Measurements from ENCODE around the gene IKZF3.
"Not testable (repeated sequence)": the region's sequence is repeated elsewhere in the genome, so short reads cannot be mapped to it uniquely, and the experiment has no call there.

Gene IKZF3
- 0 to 0.31 (median 0.10) reads per million in 18 experiments for total RNA-seq

DNA sequence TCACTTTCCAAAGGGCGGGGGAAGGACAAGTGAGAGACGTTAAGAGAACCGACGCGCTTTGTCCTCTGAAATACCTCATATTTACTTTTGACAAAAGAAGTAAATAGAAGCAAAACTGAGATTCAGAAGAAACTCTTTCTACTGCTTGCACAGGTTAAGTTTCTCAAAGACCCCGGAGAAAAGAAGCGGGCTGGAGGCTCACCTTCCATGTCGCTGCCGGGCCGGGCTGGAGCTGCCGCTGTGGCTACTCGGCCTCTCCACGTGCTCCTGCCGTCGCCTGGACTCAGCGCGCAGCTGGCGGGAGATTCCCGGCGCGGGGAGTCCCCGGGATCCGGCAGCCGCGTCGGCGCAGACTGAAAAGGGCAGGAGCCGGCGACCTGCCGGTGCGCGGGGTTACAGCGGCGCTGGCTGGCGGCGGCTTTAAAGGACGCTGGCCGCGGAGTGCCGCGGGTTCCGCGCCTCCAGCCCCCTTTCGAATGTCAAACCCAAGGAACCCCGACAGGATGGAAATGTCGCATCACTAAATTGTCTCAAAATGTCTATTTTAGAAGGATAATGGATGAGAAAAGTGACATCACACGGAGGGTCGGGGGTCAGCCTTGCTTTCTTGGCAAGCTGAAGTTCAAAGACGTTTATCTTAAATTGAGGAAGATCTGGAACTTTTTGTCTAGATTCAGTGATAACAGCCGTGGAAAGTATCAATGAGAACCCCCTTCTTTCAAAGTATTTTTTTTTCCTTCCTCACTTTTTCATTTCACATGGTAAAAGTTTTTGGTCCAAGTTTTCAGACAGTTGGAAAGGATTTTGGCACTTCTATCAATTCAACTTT is at the start of gene IKZF3:
Gene IKZF3 (minus strand): TSS at position 395 of the 829 bp plus-strand sequence. CDS start 186 bp downstream, at position 209.
- DNase-seq, result peak in 1 of 2 donors; percentile 43

DNA sequence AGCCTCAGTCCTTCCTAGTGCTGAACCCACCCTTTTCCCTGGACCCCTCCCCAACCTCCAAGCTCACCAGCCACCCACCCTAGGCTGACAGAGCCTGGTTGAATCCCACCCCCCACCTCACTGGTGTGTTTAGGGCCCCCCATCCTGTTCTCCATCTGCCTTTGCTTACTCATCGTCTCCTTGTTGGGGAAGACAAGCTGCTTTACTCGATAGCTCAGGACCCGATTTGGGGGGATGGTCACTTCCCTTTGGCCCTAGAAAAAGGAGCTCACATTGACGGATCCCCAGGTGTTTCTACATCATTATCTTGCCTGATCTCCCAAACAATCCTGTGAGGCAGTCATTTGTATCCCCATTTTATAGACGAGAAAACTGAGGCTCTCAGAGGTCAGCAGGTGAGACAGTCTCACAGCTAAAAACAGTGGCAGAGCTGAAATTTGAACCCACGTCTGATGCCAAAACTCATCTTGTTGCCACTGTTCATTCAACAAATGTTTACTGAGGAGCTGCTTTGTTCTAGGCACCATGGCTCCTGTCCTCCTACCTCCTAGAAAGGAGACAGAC is 44.8 kb upstream of the IKZF3 start:
- DNase-seq, result no peak

GRCh38 chr17:39904990-39905288 is 40.8 kb upstream of the IKZF3 start:
- no peak for DNase-seq

- no peak for DNase-seq
Measured at GRCh38 chr17:39903158-39903884, 39.2 kb upstream of the IKZF3 start.

- not testable (repeated sequence) for DNase-seq
Measured at GRCh38 chr17:39902027-39902426, 37.9 kb upstream of the IKZF3 start.

DNA sequence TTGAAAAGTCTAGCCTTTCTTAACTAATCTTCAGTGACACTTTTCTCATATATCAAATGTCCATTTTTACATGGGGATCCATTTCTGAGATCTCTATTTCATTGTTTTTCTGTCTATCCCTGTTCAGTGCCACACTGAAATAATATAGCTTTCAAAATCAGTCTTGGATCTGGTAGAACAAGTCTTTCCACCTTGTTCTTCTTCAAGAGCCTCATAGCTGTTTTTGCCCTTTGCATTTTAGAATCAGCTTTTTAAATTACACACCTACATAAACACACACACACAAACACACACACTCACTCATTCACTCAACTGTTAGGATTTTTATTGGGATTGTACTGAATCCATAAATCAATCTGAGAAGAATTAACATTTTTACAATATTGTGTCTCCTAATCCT is 35.1 kb upstream of the IKZF3 start:
- DNase-seq, result no peak

- DNase-seq, result no peak
Measured at GRCh38 chr17:39898088-39898487, 34.0 kb upstream of the IKZF3 start.

DNA sequence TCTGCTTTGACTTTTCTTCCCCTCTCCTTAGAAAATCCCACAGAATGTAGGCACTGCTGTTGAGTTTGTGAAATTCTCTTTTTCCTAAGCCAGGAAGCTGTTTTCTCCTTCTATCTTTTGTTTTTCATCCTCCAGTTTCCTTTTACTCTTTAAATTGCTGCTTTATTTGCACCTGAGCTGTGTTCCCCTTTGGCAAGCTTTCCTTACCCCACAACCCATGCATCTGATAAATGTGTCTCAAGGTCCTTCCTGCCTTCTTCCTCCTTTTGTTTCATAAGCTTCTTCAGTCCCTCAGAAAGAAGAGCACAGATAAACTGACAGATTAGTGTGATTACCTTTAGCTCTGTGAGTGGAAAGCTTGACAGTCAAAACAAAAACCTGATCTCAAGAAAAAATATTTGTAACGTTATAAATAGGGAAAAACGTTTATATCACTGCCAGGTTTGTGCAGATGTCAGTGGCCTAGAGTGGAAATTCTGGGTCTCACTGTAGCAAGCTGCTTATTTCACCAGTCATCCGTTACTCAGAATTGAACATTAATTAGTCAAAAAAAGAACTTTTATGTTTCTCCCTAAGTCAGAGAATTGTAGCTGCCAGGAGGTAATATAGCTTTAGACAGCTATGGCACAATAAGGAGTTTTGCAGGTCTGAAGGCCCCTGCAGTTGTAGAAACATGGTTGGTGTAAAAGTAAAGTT is 30.7 kb upstream of the IKZF3 start:
- no peak for DNase-seq

- no peak for DNase-seq
Measured at GRCh38 chr17:39889200-39889599, 25.1 kb upstream of the IKZF3 start.

DNA sequence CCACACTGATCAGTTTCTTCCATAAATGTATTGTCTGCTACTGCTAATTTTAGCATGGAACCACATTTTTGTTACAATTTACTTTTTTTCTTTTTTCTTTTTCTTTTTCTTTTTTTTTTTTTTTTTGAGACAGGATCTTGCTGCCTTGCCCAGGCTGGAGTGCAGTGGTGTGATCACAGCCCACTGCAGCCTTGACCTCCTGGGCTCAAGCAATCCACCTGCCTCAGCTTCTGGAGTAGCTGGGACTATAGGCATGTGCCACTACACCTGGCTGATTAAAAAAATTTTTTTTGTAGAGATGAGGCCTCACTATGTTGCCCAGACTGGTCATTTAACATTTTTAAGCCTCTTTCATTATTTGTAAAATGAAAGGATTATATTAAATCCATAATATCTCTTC is 23.0 kb upstream of the IKZF3 start:
- DNase-seq, result no peak

DNA sequence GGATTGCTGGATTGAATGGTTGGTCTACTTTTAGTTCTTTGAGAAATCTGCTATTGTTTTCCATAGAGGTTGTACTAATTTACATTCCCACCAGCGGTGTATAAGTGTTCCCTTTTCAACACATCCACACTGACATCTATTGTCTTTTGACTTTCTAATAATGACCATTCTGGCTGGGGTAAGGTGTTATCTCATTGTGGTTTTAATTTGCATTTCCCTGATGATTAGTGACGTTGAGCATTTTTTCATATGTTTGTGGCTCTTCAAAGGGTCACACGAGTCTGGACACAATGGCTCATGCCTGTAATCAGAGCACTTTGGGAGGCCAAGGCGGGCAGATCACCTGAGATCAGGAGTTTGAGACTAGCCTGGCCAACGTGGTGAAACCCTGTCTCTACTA is 22.0 kb upstream of the IKZF3 start:
- not testable (repeated sequence) for DNase-seq

GRCh38 chr17:39872751-39873150 is 8.6 kb upstream of the IKZF3 start:
- no peak for DNase-seq

DNA sequence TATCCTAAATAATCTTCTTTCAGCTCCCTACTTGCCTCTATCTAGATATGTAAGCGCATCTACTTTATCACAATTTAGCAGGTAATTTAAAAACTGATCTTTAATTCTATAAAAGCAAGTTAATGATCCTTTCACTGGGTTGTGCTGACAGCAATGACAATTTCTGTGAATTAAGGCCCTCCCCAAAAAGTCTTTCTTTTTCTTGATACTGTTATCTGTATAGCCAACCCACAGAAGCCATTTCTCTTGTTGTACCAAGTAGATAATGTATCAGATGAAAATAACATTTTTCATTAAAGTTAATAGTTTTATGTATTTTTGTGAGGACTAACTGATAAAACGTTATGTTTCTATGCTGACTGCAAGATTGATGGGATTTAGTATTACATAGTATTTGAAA is 7.7 kb upstream of the IKZF3 start:
- DNase-seq, result no peak

- DNase-seq, result no peak
Measured at GRCh38 chr17:39870776-39871175, 6.7 kb upstream of the IKZF3 start.

- DNase-seq, result no peak
Measured at GRCh38 chr17:39868554-39868942, 4.4 kb upstream of the IKZF3 start.

GRCh38 chr17:39867880-39868553 is 3.9 kb upstream of the IKZF3 start, which contains the start of gene ZPBP2:
Gene ZPBP2, plus strand, starts transcription at chr17:39868202. Its CDS starts 153 bp downstream, at chr17:39868355.
- DNase-seq, result no peak

DNA sequence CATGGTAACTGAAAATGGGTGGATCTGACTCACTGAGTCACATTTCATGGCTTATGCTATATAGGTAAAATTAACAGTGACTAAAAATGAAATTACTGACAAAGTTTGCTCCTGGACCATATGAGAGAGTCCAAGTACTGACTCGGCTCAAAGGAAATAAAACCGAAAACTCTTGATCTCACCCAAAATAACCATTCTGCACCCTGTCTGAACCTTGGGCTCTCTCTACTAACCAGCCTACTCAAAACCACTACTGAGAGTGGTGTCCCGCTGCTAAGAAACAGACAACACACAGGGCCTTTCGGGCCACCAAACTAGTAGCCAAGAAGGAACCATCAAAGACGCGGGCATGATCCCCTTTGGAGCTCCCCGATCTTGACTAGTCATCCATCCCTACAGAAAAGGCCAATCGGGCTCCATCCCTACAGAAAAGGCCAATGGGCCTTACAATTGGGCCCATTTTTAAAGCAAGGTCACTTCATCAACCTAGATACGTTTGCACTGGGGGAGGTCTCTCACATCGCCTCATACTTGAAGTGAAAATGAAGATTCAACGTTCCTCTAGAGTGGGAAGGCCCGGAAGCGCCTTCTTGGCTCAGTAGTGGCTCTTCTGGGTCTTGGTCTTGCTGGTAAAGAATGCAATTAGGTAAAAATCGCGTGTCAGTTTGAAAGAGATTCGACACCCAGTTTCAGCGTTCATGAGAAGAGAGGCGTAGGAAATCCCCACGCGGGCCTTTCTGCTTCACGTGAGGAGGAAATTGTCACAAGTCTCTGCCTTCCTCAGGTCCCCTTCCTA is 3.2 kb upstream of the IKZF3 start:
- DNase-seq, result no peak

- no peak for DNase-seq
Measured at GRCh38 chr17:39866013-39866730, 2.1 kb upstream of the IKZF3 start.

- no peak for DNase-seq
Measured at GRCh38 chr17:39863244-39863917, 731 bp downstream of the IKZF3 start.

DNA sequence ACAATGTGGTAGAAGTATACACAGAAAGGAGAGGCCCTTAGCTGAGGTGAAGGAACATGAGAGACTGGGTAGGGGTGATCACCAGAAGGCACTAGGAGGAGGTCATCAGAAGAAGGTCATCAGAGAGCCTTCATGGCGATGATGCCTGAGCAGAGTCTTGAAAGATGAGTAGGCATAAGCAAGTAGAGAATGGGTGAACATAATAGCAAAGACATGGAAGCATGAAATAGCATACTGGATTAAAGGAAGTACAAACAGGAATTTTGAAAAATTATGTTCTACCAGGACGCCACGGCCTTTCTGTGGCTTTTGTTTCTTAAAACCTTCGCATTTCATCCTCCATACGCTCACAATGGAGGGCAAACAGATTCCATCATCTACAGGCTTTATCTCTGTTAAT is 2.9 kb downstream of the IKZF3 start:
- DNase-seq, result no peak
